ENCODE measurements around the gene VSIG10L. TPM values are rescaled to one million over a fixed set of nuclear protein-coding genes. Genes with fewer than 3 reads are reported as not detected.

The VSIG10L gene
- 0.49 TPM for total RNA-seq
- 1 to 10 TPM in 6 of 8 donors, under 1 TPM in 2; 0.80 to 1.7 (median 1.3) TPM for polyA plus RNA-seq (ENCODE audit: insufficient read depth in 1 of 8, insufficient read length in 8 of 8, low replicate concordance in 1 of 8)
- long read RNA-seq, donor 1: 0 reads
- long read RNA-seq, donor 2: 0 reads
- long read RNA-seq, donor 3: 0 reads
- long read RNA-seq, donor 4: 0 reads
- long read RNA-seq, donor 5: 0 reads
- long read RNA-seq, donor 6: 0 reads
- long read RNA-seq, donor 7: 0 reads
- long read RNA-seq, donor 8: 0 reads
- long read RNA-seq, donor 9: 0 reads
- long read RNA-seq, donor 10: 0 reads
- long read RNA-seq, donor 11: 0 reads

GRCh38 chr19:51341976-51342580, at the start of gene VSIG10L:
Gene VSIG10L, minus strand, starts transcription at chr19:51342139. Its CDS starts 15 bp downstream, at chr19:51342124.
- H3K27ac ChIP-seq (ENCODE audit: low read length): no peak within 1 kb of the TSS
- no peak for DNase-seq
- H3K36me3 ChIP-seq (ENCODE audit: control insufficient read depth, insufficient read depth, low read length): peaks cover 16% of the 10 kb centered on the region
- H3K4me3 ChIP-seq (ENCODE audit: low read length): no peak within 1 kb of the TSS
- H3K9me3 ChIP-seq (replicated peaks; ENCODE audit: control insufficient read depth, low read depth, low read length): no peaks in the 10 kb centered on the region
- peaks cover 17% of the 10 kb centered on the region for H3K4me1 ChIP-seq (ENCODE audit: control insufficient read depth, insufficient read depth, low read length)
- 45% methylated on average over 3 of the region's 3 CpGs for WGBS (ENCODE audit: insufficient coverage)
- H3K27me3 ChIP-seq (ENCODE audit: control insufficient read depth, insufficient read depth, low read length): peaks cover 21% of the 10 kb centered on the region

- peaks cover 11% of the 10 kb centered on the region for H3K4me1 ChIP-seq (ENCODE audit: control insufficient read depth, insufficient read depth, low read length)
- H3K27ac ChIP-seq (ENCODE audit: low read length): no peak overlapping the region
These were observed 49.2 kb upstream of the VSIG10L start for GRCh38 chr19:51391073-51391611.

GRCh38 chr19:51389143-51389542, 47.2 kb upstream of the VSIG10L start:
- Histone ChIP-seq H3K27me3 (ENCODE audit: control insufficient read depth, insufficient read depth, low read length) (no peaks in the 10 kb centered on the region), H3K4me3 (ENCODE audit: low read length) (no peak overlapping the region), H3K9me3 (replicated peaks; ENCODE audit: control insufficient read depth, low read depth, low read length) (no peaks in the 10 kb centered on the region), H3K27ac (ENCODE audit: low read length) (no peak overlapping the region), H3K36me3 (ENCODE audit: control insufficient read depth, insufficient read depth, low read length) (no peaks in the 10 kb centered on the region), H3K4me1 (ENCODE audit: control insufficient read depth, insufficient read depth, low read length) (peaks cover 4% of the 10 kb centered on the region)
- WGBS (ENCODE audit: insufficient coverage): 76% methylated on average over 14 of the region's 14 CpGs
- DNase-seq: no peak

More at GRCh38 chr19:51391073-51391611, 49.2 kb upstream of the VSIG10L start:
- no peak for DNase-seq
- no peak overlapping the region for H3K4me3 ChIP-seq (ENCODE audit: low read length)
- H3K36me3 ChIP-seq (ENCODE audit: control insufficient read depth, insufficient read depth, low read length): no peaks in the 10 kb centered on the region
- H3K27me3 ChIP-seq (ENCODE audit: control insufficient read depth, insufficient read depth, low read length): no peaks in the 10 kb centered on the region
- 29% methylated on average over 2 of the region's 8 CpGs for WGBS (ENCODE audit: insufficient coverage)
- no peaks in the 10 kb centered on the region for H3K9me3 ChIP-seq (replicated peaks; ENCODE audit: control insufficient read depth, low read depth, low read length)

GRCh38 chr19:51387924-51388389, 46.0 kb upstream of the VSIG10L start, which contains the start of gene LIM2:
Gene LIM2, minus strand, starts transcription at chr19:51387974. Its CDS starts 531 bp downstream, at chr19:51387443.
- no peak within 1 kb of the TSS for H3K4me3 ChIP-seq (ENCODE audit: low read length)
- H3K27me3 ChIP-seq (ENCODE audit: control insufficient read depth, insufficient read depth, low read length): no peaks in the 10 kb centered on the region
- H3K27ac ChIP-seq (ENCODE audit: low read length): no peak within 1 kb of the TSS
- H3K4me1 ChIP-seq (ENCODE audit: control insufficient read depth, insufficient read depth, low read length): no peaks in the 10 kb centered on the region
- no peaks in the 10 kb centered on the region for H3K9me3 ChIP-seq (replicated peaks; ENCODE audit: control insufficient read depth, low read depth, low read length)
- H3K36me3 ChIP-seq (ENCODE audit: control insufficient read depth, insufficient read depth, low read length): no peaks in the 10 kb centered on the region
- no peak for DNase-seq
- 52% methylated on average over 7 of the region's 15 CpGs for WGBS (ENCODE audit: insufficient coverage)

GRCh38 chr19:51386882-51387520, 45.1 kb upstream of the VSIG10L start:
- no peaks in the 10 kb centered on the region for H3K9me3 ChIP-seq (replicated peaks; ENCODE audit: control insufficient read depth, low read depth, low read length)
- no peaks in the 10 kb centered on the region for H3K27me3 ChIP-seq (ENCODE audit: control insufficient read depth, insufficient read depth, low read length)
- H3K27ac ChIP-seq (ENCODE audit: low read length): no peak overlapping the region
- H3K4me3 ChIP-seq (ENCODE audit: low read length): no peak overlapping the region
- H3K36me3 ChIP-seq (ENCODE audit: control insufficient read depth, insufficient read depth, low read length): no peaks in the 10 kb centered on the region
- no peak for DNase-seq
- 80% methylated on average over 11 of the region's 14 CpGs for WGBS (ENCODE audit: insufficient coverage)
- no peaks in the 10 kb centered on the region for H3K4me1 ChIP-seq (ENCODE audit: control insufficient read depth, insufficient read depth, low read length)

- Histone ChIP-seq H3K4me1 (ENCODE audit: control insufficient read depth, insufficient read depth, low read length) (no peaks in the 10 kb centered on the region), H3K9me3 (replicated peaks; ENCODE audit: control insufficient read depth, low read depth, low read length) (peaks cover 2% of the 10 kb centered on the region), H3K4me3 (ENCODE audit: low read length) (no peak overlapping the region), H3K27ac (ENCODE audit: low read length) (no peak overlapping the region), H3K27me3 (ENCODE audit: control insufficient read depth, insufficient read depth, low read length) (no peaks in the 10 kb centered on the region), H3K36me3 (ENCODE audit: control insufficient read depth, insufficient read depth, low read length) (no peaks in the 10 kb centered on the region)
- DNase-seq: no peak
- 87% methylated on average over 4 of the region's 4 CpGs for WGBS (ENCODE audit: insufficient coverage)
These were observed 40.1 kb upstream of the VSIG10L start for GRCh38 chr19:51382004-51382403.

GRCh38 chr19:51380379-51380778, 38.4 kb upstream of the VSIG10L start:
- Histone ChIP-seq H3K4me1 (ENCODE audit: control insufficient read depth, insufficient read depth, low read length) (no peaks in the 10 kb centered on the region), H3K36me3 (ENCODE audit: control insufficient read depth, insufficient read depth, low read length) (no peaks in the 10 kb centered on the region), H3K4me3 (ENCODE audit: low read length) (no peak overlapping the region), H3K27me3 (ENCODE audit: control insufficient read depth, insufficient read depth, low read length) (no peaks in the 10 kb centered on the region), H3K27ac (ENCODE audit: low read length) (no peak overlapping the region), H3K9me3 (replicated peaks; ENCODE audit: control insufficient read depth, low read depth, low read length) (peaks cover 2% of the 10 kb centered on the region)
- WGBS (ENCODE audit: insufficient coverage): 95% methylated on average over 9 of the region's 9 CpGs
- no peak for DNase-seq

- whole genome bisulfite sequencing (ENCODE audit: insufficient coverage): no CpG with 5 or more reads among the region's 2 CpGs
- peaks cover 2% of the 10 kb centered on the region for H3K9me3 ChIP-seq (replicated peaks; ENCODE audit: control insufficient read depth, low read depth, low read length)
- H3K4me1 ChIP-seq (ENCODE audit: control insufficient read depth, insufficient read depth, low read length): no peaks in the 10 kb centered on the region
- DNase-seq: no peak
- no peak overlapping the region for H3K4me3 ChIP-seq (ENCODE audit: low read length)
- H3K36me3 ChIP-seq (ENCODE audit: control insufficient read depth, insufficient read depth, low read length): no peaks in the 10 kb centered on the region
- no peaks in the 10 kb centered on the region for H3K27me3 ChIP-seq (ENCODE audit: control insufficient read depth, insufficient read depth, low read length)
- no peak overlapping the region for H3K27ac ChIP-seq (ENCODE audit: low read length)
These were observed 35.5 kb upstream of the VSIG10L start for GRCh38 chr19:51377422-51377821.

- 64% methylated on average over 8 of the region's 11 CpGs for WGBS (ENCODE audit: insufficient coverage)
- Histone ChIP-seq H3K27me3 (ENCODE audit: control insufficient read depth, insufficient read depth, low read length) (no peaks in the 10 kb centered on the region), H3K4me1 (ENCODE audit: control insufficient read depth, insufficient read depth, low read length) (no peaks in the 10 kb centered on the region), H3K9me3 (replicated peaks; ENCODE audit: control insufficient read depth, low read depth, low read length) (no peaks in the 10 kb centered on the region), H3K4me3 (ENCODE audit: low read length) (no peak overlapping the region), H3K36me3 (ENCODE audit: control insufficient read depth, insufficient read depth, low read length) (no peaks in the 10 kb centered on the region), H3K27ac (ENCODE audit: low read length) (no peak overlapping the region)
- no peak for DNase-seq
These were observed 33.7 kb upstream of the VSIG10L start for GRCh38 chr19:51375504-51376221.

All from muscle of leg (tissue), 16 donors.